Lung (tissue), 12 donors: ENCODE data around the gene CMIP. TPM values are rescaled to one million over a fixed set of nuclear protein-coding genes. Genes with fewer than 3 reads are reported as not detected.
A peak's percentile ranks its signal among the peaks of the same experiment; 100 is the strongest.

ENCODE experiments used
- ATAC-seq: fragments of 200-7000 bp; cut with Tn5 transposase; one replicate; pipeline ENCODE4 v1.9.1; 2020; ENCODE audit warnings: moderate number of reproducible peaks; ENCODE audit not compliant: insufficient read depth, low FRiP score
- DNase-seq, 3 donors: peaks; one replicate each; pipeline ENCODE4 v3.0.0-alpha.2; 2013 to 2017
- H3K27ac ChIP-seq, 2 donors: one replicate each; pipeline ENCODE4 v1.5.1; 2013; ENCODE audit warnings: mild to moderate bottlenecking in 2 of 2, moderate library complexity in 2 of 2, control low read depth in 1 of 2, inconsistent platforms in 1 of 2, low read depth in 1 of 2, low read length in 1 of 2
- H3K27me3 ChIP-seq, 3 donors: one replicate each; pipeline ENCODE4 v1.5.1; 2013; ENCODE audit warnings: low read length in 2 of 3; ENCODE audit not compliant: control insufficient read depth in 3 of 3, insufficient read depth in 3 of 3
- H3K36me3 ChIP-seq, 4 donors: one replicate each; pipeline ENCODE4 v1.5.1; 2013; ENCODE audit warnings: low read length in 4 of 4, mild to moderate bottlenecking in 1 of 4, moderate library complexity in 1 of 4; ENCODE audit not compliant: control insufficient read depth in 4 of 4, insufficient read depth in 4 of 4
- H3K4me1 ChIP-seq, 5 donors: one replicate each; pipeline ENCODE4 v1.5.1; 2013; ENCODE audit warnings: low read length in 5 of 5, mild to moderate bottlenecking in 2 of 5, moderate library complexity in 1 of 5; ENCODE audit not compliant: control insufficient read depth in 5 of 5, insufficient read depth in 5 of 5
- H3K4me3 ChIP-seq: one replicate; pipeline ENCODE4 v1.5.1; 2013; ENCODE audit warnings: mild to moderate bottlenecking, control low read depth, moderate library complexity
- H3K9ac ChIP-seq, 2 donors: one replicate each; pipeline ENCODE4 v1.5.1; 2013; ENCODE audit warnings: low read length in 2 of 2, control low read depth in 1 of 2; ENCODE audit not compliant: insufficient read depth in 1 of 2
- H3K9me3 ChIP-seq, 4 donors: one replicate each; pipeline ENCODE4 v1.5.1; 2013; ENCODE audit warnings: low read length in 3 of 4, mild to moderate bottlenecking in 1 of 4, moderate library complexity in 1 of 4; ENCODE audit not compliant: control insufficient read depth in 4 of 4, insufficient read depth in 3 of 4
- CTCF ChIP-seq: IDR thresholded peaks from 2 replicates; pipeline ENCODE4 v1.5.1; 2012; ENCODE audit warnings: mild to moderate bottlenecking; ENCODE audit errors: control extremely low read depth, extremely low read depth
- WGBS, 2 donors: extraction: QIAGEN DNeasy Blood & Tissue Kit; methylation state at CpG; one replicate each; pipeline ENCODE4 v1.1.7; 2013; 5-methylcytosine and 5-hydroxymethylcytosine counted together
- polyA plus RNA-seq, 2 donors: library from polyadenylated mRNA; stranded (reverse); fragments of 200-250 nt; gene quantifications; one replicate each; pipeline ENCODE4 v1.2.1, GENCODE V29; 2013
- total RNA-seq, 2 donors: library from RNA; depleted of rRNA in 1 of 2; stranded (reverse); fragments of >200 nt in 1 of 2; gene quantifications; one replicate each; pipeline ENCODE4 v1.2.1, GENCODE V29; 2014 to 2021
- donor health status: control.
- donor health status: control.
- donor health status: Bipolar disorder and iron deficiency.
- donor health status: healthy.
- donor health status: DM: yes; HTN: yes; CAD: no.

The CMIP gene
- total and polyA plus RNA-seq, 4 donors: 11.8 to 80.5 (median 48.6) TPM

- H3K9ac ChIP-seq: no peak overlapping the region
- H3K27ac ChIP-seq: peak overlapping the region in 1 of 2 donors; percentile 69
- no peak for DNase-seq
Measured at GRCh38 chr16:81514568-81515258, 70.1 kb downstream of the CMIP start.

GRCh38 chr16:81515281-81515680 lies 70.7 kb downstream of the CMIP start:
- ATAC-seq (no peak), DNase-seq (no peak)
- H3K4me1 ChIP-seq: peaks cover 0 to 28% (median 6%) of the 10 kb centered on the region in 5 donors
- H3K27me3 ChIP-seq: no peaks in the 10 kb centered on the region
- no peak overlapping the region for H3K4me3 ChIP-seq
- no peak for TF ChIP-seq CTCF
- H3K9me3 ChIP-seq: no peaks in the 10 kb centered on the region
- WGBS, 2 donors: 82 to 91% methylated on average over 11 of the region's 11 CpGs
- H3K36me3 ChIP-seq: peaks cover 0 to 4% (median 0%) of the 10 kb centered on the region in 4 donors
- H3K27ac ChIP-seq: no peak overlapping the region
- H3K9ac ChIP-seq: no peak overlapping the region

More at GRCh38 chr16:81514568-81515258, 70.1 kb downstream of the CMIP start:
- no peak for TF ChIP-seq CTCF
- H3K4me1 ChIP-seq: peaks cover 0 to 25% (median 6%) of the 10 kb centered on the region in 5 donors
- WGBS, 2 donors: 79 to 85% methylated on average over 15 of the region's 15 CpGs
- ATAC-seq: no peak
- no peaks in the 10 kb centered on the region for H3K27me3 ChIP-seq
- H3K9me3 ChIP-seq: no peaks in the 10 kb centered on the region
- peaks cover 0 to 4% (median 0%) of the 10 kb centered on the region in 4 donors for H3K36me3 ChIP-seq
- H3K4me3 ChIP-seq: no peak overlapping the region

GRCh38 chr16:81515721-81516120 lies 71.1 kb downstream of the CMIP start:
- H3K27ac ChIP-seq: no peak overlapping the region
- H3K27me3 ChIP-seq: no peaks in the 10 kb centered on the region
- H3K36me3 ChIP-seq: peaks cover 0 to 4% (median 0%) of the 10 kb centered on the region in 4 donors
- DNase-seq: no peak
- TF ChIP-seq CTCF: no peak
- H3K4me3 ChIP-seq: no peak overlapping the region
- ATAC-seq: no peak
- H3K9ac ChIP-seq: no peak overlapping the region
- 79 to 88% methylated on average over 10 of the region's 10 CpGs for WGBS, 2 donors
- no peaks in the 10 kb centered on the region for H3K9me3 ChIP-seq
- peaks cover 0 to 28% (median 6%) of the 10 kb centered on the region in 5 donors for H3K4me1 ChIP-seq
